GM23248 (cell line): Measurements from ENCODE around the gene ALCAM. TPM values are rescaled to one million over a fixed set of nuclear protein-coding genes. Genes with fewer than 3 reads are reported as not detected.

Experiments
- DNase-seq: peaks from one replicate; pipeline ENCODE4 v3.0.0-alpha.2; 2015
- H2AFZ ChIP-seq: fragments of 200-600 bp; sonication (generic); 2 replicates; pipeline ENCODE4 v1.6.1; 2016; ENCODE audit warnings: antibody characterized with exemption
- H3F3A ChIP-seq: fragments of 200-600 bp; sonication (generic); 2 replicates; pipeline ENCODE4 v1.6.1; 2016; ENCODE audit warnings: mild to moderate bottlenecking, antibody characterized with exemption, mixed run types; ENCODE audit not compliant: insufficient read depth
- H3K27ac ChIP-seq: fragments of 200-600 bp; sonication (generic); 2 replicates; pipeline ENCODE4 v1.5.1; 2016; ENCODE audit warnings: mild to moderate bottlenecking
- H3K27me3 ChIP-seq: fragments of 200-600 bp; sonication (generic); replicated peaks from 2 replicates; pipeline ENCODE4 v1.6.1; 2016; ENCODE audit warnings: mild to moderate bottlenecking; ENCODE audit not compliant: insufficient read depth
- H3K36me3 ChIP-seq: fragments of 200-600 bp; sonication (generic); 2 replicates; pipeline ENCODE4 v1.6.1; 2016; ENCODE audit warnings: low read depth, mild to moderate bottlenecking
- H3K4me1 ChIP-seq: fragments of 200-600 bp; sonication (generic); 2 replicates; pipeline ENCODE4 v1.6.1; 2016; ENCODE audit warnings: mild to moderate bottlenecking; ENCODE audit not compliant: insufficient read depth
- H3K4me2 ChIP-seq: fragments of 200-600 bp; sonication (generic); one replicate; pipeline ENCODE4 v1.6.1; 2016; ENCODE audit warnings: mild to moderate bottlenecking; ENCODE audit not compliant: unreplicated experiment
- H3K4me3 ChIP-seq: fragments of 200-600 bp; sonication (generic); 2 replicates; pipeline ENCODE4 v1.5.1; 2016; ENCODE audit warnings: mild to moderate bottlenecking
- H3K79me2 ChIP-seq: fragments of 200-600 bp; sonication (generic); 2 replicates; pipeline ENCODE4 v1.6.1; 2016; ENCODE audit warnings: mild to moderate bottlenecking; ENCODE audit not compliant: insufficient read depth
- H3K9ac ChIP-seq: fragments of 200-600 bp; sonication (generic); 2 replicates; pipeline ENCODE4 v1.6.1; 2016; ENCODE audit warnings: mild to moderate bottlenecking
- H3K9me2 ChIP-seq: fragments of 200-600 bp; sonication (generic); 2 replicates; pipeline ENCODE4 v1.6.1; 2016; ENCODE audit warnings: mixed run types, mild to moderate bottlenecking, moderate library complexity; ENCODE audit not compliant: insufficient read depth
- H3K9me3 ChIP-seq: fragments of 200-600 bp; sonication (generic); one replicate; pipeline ENCODE4 v1.6.1; 2017; ENCODE audit warnings: low read depth
- H4K20me1 ChIP-seq: fragments of 200-600 bp; sonication (generic); 2 replicates; pipeline ENCODE4 v1.6.0; 2016; ENCODE audit not compliant: insufficient read depth
- EZH2 ChIP-seq: fragments of 200-600 bp; sonication (generic); IDR thresholded peaks from 2 replicates; pipeline ENCODE4 v1.6.1; 2018; ENCODE audit warnings: antibody characterized with exemption, mild to moderate bottlenecking; ENCODE audit not compliant: insufficient read depth, poor library complexity, severe bottlenecking
- EZH2phosphoT487 ChIP-seq: fragments of 200-600 bp; sonication (generic); IDR thresholded peaks from 2 replicates; pipeline ENCODE4 v1.6.1; 2018; ENCODE audit warnings: antibody characterized with exemption, moderate library complexity, mild to moderate bottlenecking, low read depth; ENCODE audit not compliant: insufficient read depth
- WGBS, 2 experiments: methylation state at CpG; one replicate each; pipeline ENCODE4 v1.1.6; 2015 to 2017; ENCODE audit warnings: low lambda C conversion rate in 2 of 2, low coverage in 1 of 2; ENCODE audit errors: missing lambda C conversion rate in 2 of 2; 5-methylcytosine and 5-hydroxymethylcytosine counted together
- in situ Hi-C: fragments of 300-500 bp; cut with MboI; formaldehyde crosslinking; loops from 2 replicates; pipeline ENCODE4 v1.15.0; 2020
- polyA plus RNA-seq: library from polyadenylated mRNA; unstranded; fragments of >200 nt; fragmentation: Nextera tagmentation; extraction: Ambion mirVana; gene quantifications from 2 replicates; pipeline ENCODE4 v1.2.1, GENCODE V29; 2016
- total RNA-seq: library from RNA; depleted of rRNA; stranded (reverse); fragments of >200 nt; shearing (Covaris generic); gene quantifications from 2 replicates; pipeline ENCODE4 v1.2.3, GENCODE V29; 2014

The ALCAM gene
- total and polyA plus RNA-seq, 2 experiments from 2014 or later: 88.7 to 208 TPM

- TF ChIP-seq EZH2 (no peak), EZH2phosphoT487 (no peak)
- peaks cover 71% of the 10 kb centered on the region for H3K79me2 ChIP-seq
- no peak overlapping the region for H3K4me3 ChIP-seq
- H2AFZ ChIP-seq: no peak overlapping the region
- no peak overlapping the region for H3K9ac ChIP-seq
- no peaks in the 10 kb centered on the region for H3K9me3 ChIP-seq
- H3K27me3 ChIP-seq: no peaks in the 10 kb centered on the region
- in situ Hi-C loops: no loop called here
- peak overlapping the region; percentile 10 for H3K4me2 ChIP-seq
- H4K20me1 ChIP-seq: no peaks in the 10 kb centered on the region
- H3K4me1 ChIP-seq: peaks cover 36% of the 10 kb centered on the region
- no peak overlapping the region for H3K27ac ChIP-seq
- DNase-seq: peak; percentile 20
- no peaks in the 10 kb centered on the region for H3K9me2 ChIP-seq
- no peaks in the 10 kb centered on the region for H3F3A ChIP-seq
- no peaks in the 10 kb centered on the region for H3K36me3 ChIP-seq
- WGBS, 2 experiments: 68 to 78% methylated on average over 1 of the region's 1 CpG
Measured at GRCh38 chr3:105444725-105445124, 78.0 kb downstream of the ALCAM start.

- H3K79me2 ChIP-seq: peaks cover 70% of the 10 kb centered on the region
- peak overlapping the region; percentile 30; the same call in 1 of the 2 replicates for H2AFZ ChIP-seq
- DNase-seq: peak; percentile 41
- H3K27ac ChIP-seq: no peak overlapping the region
- no peak overlapping the region for H3K4me2 ChIP-seq
- no peaks in the 10 kb centered on the region for H3F3A ChIP-seq
- 50 to 56% methylated on average over 4 of the region's 4 CpGs for WGBS, 2 experiments
- no peak for TF ChIP-seq EZH2phosphoT487
- TF ChIP-seq EZH2: no peak
- in situ Hi-C loops: no loop called here
- H3K9ac ChIP-seq: no peak overlapping the region
- H3K4me3 ChIP-seq: no peak overlapping the region
- H3K4me1 ChIP-seq: peaks cover 29% of the 10 kb centered on the region
- no peaks in the 10 kb centered on the region for H3K9me3 ChIP-seq
- H3K27me3 ChIP-seq: no peaks in the 10 kb centered on the region
- H3K36me3 ChIP-seq: no peaks in the 10 kb centered on the region
- no peaks in the 10 kb centered on the region for H3K9me2 ChIP-seq
- no peaks in the 10 kb centered on the region for H4K20me1 ChIP-seq
Measured at GRCh38 chr3:105448338-105448982, 81.8 kb downstream of the ALCAM start.

GRCh38 chr3:105449414-105449813 lies 82.7 kb downstream of the ALCAM start:
- H3K4me2 ChIP-seq: no peak overlapping the region
- no peak overlapping the region for H3K9ac ChIP-seq
- in situ Hi-C loops: no loop called here
- peaks cover 20% of the 10 kb centered on the region; the same call in 1 of the 2 replicates for H3K4me1 ChIP-seq
- DNase-seq: no peak
- H3K79me2 ChIP-seq: peaks cover 71% of the 10 kb centered on the region
- no peaks in the 10 kb centered on the region for H3F3A ChIP-seq
- no peaks in the 10 kb centered on the region for H3K9me2 ChIP-seq
- H3K27me3 ChIP-seq: no peaks in the 10 kb centered on the region
- WGBS, 2 experiments: 69 to 73% methylated on average over 3 of the region's 3 CpGs
- no peak overlapping the region for H2AFZ ChIP-seq
- H4K20me1 ChIP-seq: no peaks in the 10 kb centered on the region
- H3K36me3 ChIP-seq: no peaks in the 10 kb centered on the region
- H3K9me3 ChIP-seq: no peaks in the 10 kb centered on the region
- H3K27ac ChIP-seq: no peak overlapping the region
- no peak overlapping the region for H3K4me3 ChIP-seq
- TF ChIP-seq EZH2phosphoT487 (no peak), EZH2 (no peak)

GRCh38 chr3:105456017-105456416 lies 89.3 kb downstream of the ALCAM start:
- peaks cover 67% of the 10 kb centered on the region for H3K79me2 ChIP-seq
- no peak overlapping the region for H3K27ac ChIP-seq
- H3K36me3 ChIP-seq: no peaks in the 10 kb centered on the region
- no peak for DNase-seq
- no peaks in the 10 kb centered on the region for H3K9me3 ChIP-seq
- 88 to 90% methylated on average over 6 of the region's 6 CpGs for WGBS, 2 experiments
- no peak overlapping the region for H2AFZ ChIP-seq
- in situ Hi-C loops: no loop called here
- no peaks in the 10 kb centered on the region for H4K20me1 ChIP-seq
- peaks cover 37% of the 10 kb centered on the region for H3F3A ChIP-seq
- H3K4me2 ChIP-seq: no peak overlapping the region
- no peaks in the 10 kb centered on the region for H3K27me3 ChIP-seq
- peaks cover 38% of the 10 kb centered on the region for H3K4me1 ChIP-seq
- TF ChIP-seq EZH2phosphoT487 (no peak), EZH2 (no peak)
- no peak overlapping the region for H3K4me3 ChIP-seq
- H3K9ac ChIP-seq: no peak overlapping the region
- H3K9me2 ChIP-seq: no peaks in the 10 kb centered on the region
